GM18511 (cell line): Measurements from ENCODE around the gene SLPI.
A peak's percentile ranks its signal among the peaks of the same experiment; 100 is the strongest.

Source experiments
- ATAC-seq: cut with Tn5 transposase; IDR thresholded peaks from one replicate; pipeline ENCODE4 v1.9.1; 2021; ENCODE audit warnings: mild to moderate bottlenecking, moderate library complexity; ENCODE audit not compliant: unreplicated experiment

SLPI gene

GRCh38 chr20:45254383-45255262, at the start of gene SLPI:
SLPI (minus strand) TSS chr20:45254564; CDS start chr20:45254543, 21 bp downstream.
- peak; percentile 52 for ATAC-seq

- ATAC-seq = no peak
Observed at GRCh38 chr20:45303586-45304463, 49.5 kb upstream of the SLPI start.

- no peak for ATAC-seq
Observed at GRCh38 chr20:45301824-45302271, 47.5 kb upstream of the SLPI start.

- ATAC-seq = no peak
Observed at GRCh38 chr20:45300961-45301360, 46.6 kb upstream of the SLPI start.

GRCh38 chr20:45299786-45300185, 45.4 kb upstream of the SLPI start:
- no peak for ATAC-seq

DNA sequence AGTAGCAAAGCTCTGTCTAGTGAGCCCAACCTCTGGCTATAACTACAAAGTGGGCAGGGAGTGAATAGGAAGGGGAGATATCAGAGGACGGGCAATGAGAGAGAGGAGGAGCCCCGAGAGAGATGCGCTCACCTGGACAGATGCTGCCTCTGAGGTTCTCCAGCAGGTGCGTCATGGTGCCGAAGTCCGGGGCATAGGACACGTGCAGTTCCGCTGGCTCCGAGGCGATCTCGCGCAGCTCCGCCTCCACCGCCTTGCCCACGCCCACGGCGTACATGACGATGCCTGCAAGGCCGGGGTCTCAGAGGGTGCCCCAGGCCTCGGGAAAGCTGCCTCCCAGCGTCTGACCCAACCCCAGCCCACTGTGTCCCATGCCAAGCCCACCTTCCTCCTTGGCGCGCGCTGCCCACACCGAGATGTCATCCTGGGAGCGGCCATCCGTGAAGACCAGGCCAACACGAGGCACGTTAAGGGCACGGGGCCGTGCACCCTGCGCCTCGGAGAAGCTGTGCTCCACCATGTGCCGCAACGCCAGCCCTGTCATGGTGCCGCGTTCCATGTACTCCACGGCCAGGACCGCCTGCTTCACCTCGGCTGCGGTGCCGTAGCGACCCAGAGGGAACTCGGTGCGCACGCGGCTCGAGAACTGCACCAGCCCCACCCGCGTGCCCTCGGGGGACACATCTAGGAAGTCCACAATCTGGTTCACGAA, 43.6 kb upstream of the SLPI start:
- ATAC-seq = no peak

- no peak for ATAC-seq
Observed at GRCh38 chr20:45294659-45295058, 40.3 kb upstream of the SLPI start.

GRCh38 chr20:45294003-45294368, 39.6 kb upstream of the SLPI start:
- no peak for ATAC-seq

- peak; percentile 64 for ATAC-seq
Observed at GRCh38 chr20:45293041-45294002, 39.0 kb upstream of the SLPI start.

GRCh38 chr20:45292343-45292742, 38.0 kb upstream of the SLPI start:
- ATAC-seq = no peak

DNA sequence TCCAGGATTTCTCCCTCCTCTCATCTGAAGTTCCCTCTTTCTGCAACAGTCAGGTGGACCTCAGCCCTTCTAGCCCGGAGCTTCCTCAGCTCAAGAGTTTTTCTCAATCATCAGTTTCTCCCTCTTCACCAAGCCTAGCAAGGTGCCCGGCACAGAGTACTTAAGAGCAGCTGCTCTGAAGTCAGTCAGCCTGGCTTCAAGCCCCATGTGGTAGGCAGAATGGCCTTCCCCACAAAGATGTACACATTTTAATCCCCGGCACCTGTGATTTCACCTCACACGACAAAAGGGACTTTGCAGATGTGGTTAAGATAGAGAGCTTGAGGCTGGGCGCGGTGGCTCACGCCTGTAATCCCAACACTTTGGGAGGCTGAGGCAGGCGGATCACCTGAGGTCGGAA, 37.2 kb upstream of the SLPI start:
- ATAC-seq = no peak

DNA sequence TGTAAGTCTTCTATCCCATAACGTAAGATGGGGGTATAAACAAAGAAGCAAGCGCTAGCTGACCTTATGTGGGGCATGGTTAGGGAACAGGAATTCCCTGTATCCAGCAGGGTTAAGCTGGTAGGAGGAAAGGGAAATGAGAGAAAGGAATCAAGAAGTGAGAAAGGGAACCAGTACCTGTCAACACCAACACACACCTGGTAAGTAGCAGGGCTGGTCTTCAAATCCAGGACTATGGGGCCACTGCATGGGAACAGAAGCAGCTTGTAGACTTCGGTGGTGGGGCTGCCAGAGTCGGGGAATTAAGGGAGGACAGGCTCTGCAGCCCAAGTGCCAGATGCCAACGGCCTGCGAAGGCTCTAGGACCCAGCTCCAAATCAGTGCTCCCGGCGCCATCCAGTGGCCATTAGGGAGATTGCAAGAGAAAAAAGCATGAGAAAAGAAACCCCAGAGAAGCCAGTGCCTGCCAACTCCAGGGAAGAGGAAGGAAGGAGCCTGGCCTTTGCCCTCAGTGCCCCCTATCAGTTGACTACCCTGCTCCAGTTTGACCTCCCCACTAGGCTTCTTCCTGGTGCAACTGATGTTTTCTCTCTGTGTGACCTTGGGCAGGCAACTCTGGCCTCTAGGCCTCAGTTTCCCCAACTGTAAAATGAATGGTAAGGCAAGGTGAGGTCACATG, 36.5 kb upstream of the SLPI start:
- ATAC-seq = no peak

DNA sequence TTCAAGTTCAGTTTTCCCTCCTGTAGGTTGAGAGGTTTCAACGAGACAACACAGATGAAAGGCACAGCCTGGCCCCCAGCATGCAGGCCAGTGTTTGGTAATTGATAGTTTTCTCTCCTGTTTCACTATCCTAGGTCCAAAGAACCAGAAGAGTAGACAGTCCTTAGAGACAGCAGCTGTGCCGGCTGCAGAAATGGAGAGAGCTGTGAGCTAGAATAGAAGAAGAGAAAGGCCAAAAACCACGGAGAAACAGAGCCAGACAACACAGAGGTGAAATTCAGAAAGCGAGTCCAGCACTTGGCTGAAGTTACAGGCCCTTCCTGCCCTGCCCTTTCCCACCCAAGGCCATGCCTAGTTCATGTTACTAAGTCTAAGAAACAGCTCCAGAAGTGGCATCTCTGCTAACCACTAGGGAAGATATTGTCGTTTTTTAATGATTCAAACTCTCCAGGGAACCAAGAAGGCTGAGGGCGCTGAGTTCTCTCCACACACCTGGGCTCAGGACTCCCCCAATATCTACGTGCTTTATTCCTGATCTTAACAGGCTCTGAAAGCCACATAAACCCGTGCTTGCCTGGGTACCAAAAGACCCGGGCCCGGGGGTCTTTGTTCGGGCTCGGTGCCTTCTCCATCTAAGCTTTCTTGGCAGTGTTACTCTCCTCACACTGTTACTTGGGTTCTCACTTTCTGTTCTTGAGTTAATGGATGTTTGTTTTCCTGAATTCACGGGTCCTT, 35.7 kb upstream of the SLPI start:
- no peak for ATAC-seq

- no peak for ATAC-seq
Observed at GRCh38 chr20:45288860-45289259, 34.5 kb upstream of the SLPI start.

- no peak for ATAC-seq
Observed at GRCh38 chr20:45288376-45288775, 34.0 kb upstream of the SLPI start.

- ATAC-seq = no peak
Observed at GRCh38 chr20:45283551-45284057, 29.2 kb upstream of the SLPI start.

DNA sequence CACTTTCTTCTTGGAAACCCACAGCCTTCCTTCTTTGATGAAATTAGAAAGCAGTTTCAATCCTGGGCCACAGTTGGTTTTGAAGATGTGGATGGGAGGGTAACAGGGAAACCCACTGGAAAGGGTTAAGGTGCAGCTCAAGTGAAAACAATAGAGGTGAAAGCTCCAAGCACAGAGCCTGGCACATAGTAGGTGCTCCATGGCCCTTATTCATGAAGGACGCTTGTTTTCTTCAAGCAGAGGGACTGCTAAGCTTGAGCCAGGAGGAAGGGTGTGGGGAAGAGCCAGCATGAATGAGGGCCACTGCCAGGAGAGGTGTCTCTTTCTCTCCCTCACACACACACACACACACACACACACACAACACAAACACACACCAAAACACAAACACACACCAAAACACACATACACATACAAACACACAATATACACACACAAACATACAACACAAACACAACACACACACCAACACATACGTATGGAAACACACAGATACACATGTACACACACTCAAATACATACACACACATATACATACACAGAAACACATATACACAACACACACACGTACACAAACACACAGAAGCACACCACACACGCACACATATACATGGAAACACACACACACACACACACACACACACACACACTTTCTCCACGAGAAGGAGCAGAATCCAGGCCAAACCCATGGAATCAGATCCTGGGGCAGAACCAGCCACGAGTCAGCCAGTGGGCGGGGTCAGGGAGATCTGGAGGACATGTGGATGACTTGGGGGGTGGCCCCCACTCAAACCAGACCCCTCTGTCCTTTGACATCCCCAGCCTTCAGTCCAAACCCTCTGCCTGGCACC, 28.6 kb upstream of the SLPI start:
- ATAC-seq = no peak

DNA sequence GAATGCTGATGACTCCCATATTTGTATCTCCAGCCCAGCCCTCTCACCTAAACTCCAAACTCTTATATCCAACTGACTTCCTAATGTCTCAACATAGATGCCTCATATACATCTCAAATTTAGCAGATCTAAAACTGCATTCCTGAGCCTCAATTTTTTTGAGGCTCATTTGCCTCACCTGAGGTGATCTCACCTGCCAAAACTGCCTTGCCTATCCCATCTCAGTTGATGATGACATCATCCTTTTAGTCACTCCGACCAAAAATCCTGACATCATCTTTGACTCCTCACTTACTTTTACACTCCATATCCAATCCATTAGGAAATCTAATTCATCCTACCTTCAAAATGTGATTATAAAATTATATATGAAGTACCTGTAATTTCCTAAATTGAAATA, 25.6 kb upstream of the SLPI start:
- no peak for ATAC-seq
